Measurements from ENCODE around the gene RPS6KA2. TPM values are rescaled to one million over a fixed set of nuclear protein-coding genes. Genes with fewer than 3 reads are reported as not detected.

The RPS6KA2 gene
- total RNA-seq, 1 experiment from 2014 or later = 12.3 TPM

GRCh38 chr6:166388290-166389004, 238.6 kb downstream of the RPS6KA2 start:
- Histone ChIP-seq H3K27me3 (ENCODE audit: insufficient read depth, low read length) (no peaks in the 10 kb centered on the region), H2BK12ac (ENCODE audit: insufficient read length, low read depth, low read length) (no peak overlapping the region), H2AK5ac (ENCODE audit: insufficient read length, low read length) (no peak overlapping the region), H3K23ac (ENCODE audit: insufficient read length, low read depth, low read length) (no peak overlapping the region), H3K4me2 (ENCODE audit: insufficient read depth, insufficient read length, low read length) (no peak overlapping the region), H2BK15ac (ENCODE audit: low read depth, low read length) (no peak overlapping the region), H2BK20ac (ENCODE audit: low read depth, low read length, poor library complexity, severe bottlenecking) (no peak overlapping the region), H4K8ac (replicated peaks; ENCODE audit: insufficient read length, low read depth, low read length) (no peak overlapping the region), H3K18ac (ENCODE audit: insufficient read length, low read depth, low read length) (no peak overlapping the region), H3K23me2 (ENCODE audit: insufficient read length, low read depth, low read length, poor library complexity, severe bottlenecking) (peaks cover 3% of the 10 kb centered on the region), H3K79me2 (ENCODE audit: insufficient read depth, low read length) (no peaks in the 10 kb centered on the region), H2AFZ (ENCODE audit: low read length) (no peak overlapping the region), H4K20me1 (ENCODE audit: control insufficient read depth, insufficient read depth, insufficient read length) (no peaks in the 10 kb centered on the region), H3T11ph (ENCODE audit: low read length) (no peak overlapping the region), H3K4me1 (ENCODE audit: insufficient read depth, low read length) (peaks cover 3% of the 10 kb centered on the region; the same call in 1 of the 2 replicates), H2BK120ac (ENCODE audit: low read depth, low read length, poor library complexity, severe bottlenecking) (no peak overlapping the region), H4K91ac (ENCODE audit: insufficient read length, low read depth, low read length) (no peak overlapping the region), H3K14ac (ENCODE audit: insufficient read depth, low read length) (no peak overlapping the region; the same call in 1 of the 2 replicates), H3K79me1 (ENCODE audit: insufficient read depth, low read depth, low read length, poor library complexity, severe bottlenecking) (no peaks in the 10 kb centered on the region), H3K27ac (ENCODE audit: insufficient read length, low read depth, low read length) (no peak overlapping the region), H4K5ac (ENCODE audit: insufficient read length, low read depth, low read length) (no peak overlapping the region), H3K4ac (ENCODE audit: low read depth, low read length) (no peak overlapping the region), H3K56ac (ENCODE audit: insufficient read length, low read depth, low read length) (no peak overlapping the region), H2BK5ac (ENCODE audit: insufficient read length, low read length) (no peak overlapping the region), H3K9ac (ENCODE audit: extremely low read depth, insufficient read length, low read length) (no peak overlapping the region), H3K9me3 (ENCODE audit: control insufficient read depth, low read depth, low read length) (no peaks in the 10 kb centered on the region)
- Mint-ChIP-seq H3K9me3 (no peaks in the 10 kb centered on the region), H3K4me3 (no peak overlapping the region), H3K4me1 (peaks cover 11% of the 10 kb centered on the region in 2 experiments), H3K27me3 (ENCODE audit: low read depth) (peaks cover 6% of the 10 kb centered on the region; the same call in 1 of the 2 replicates), H3K36me3 (ENCODE audit: insufficient read depth in 1 of 3, low read depth in 3 of 3) (no peaks in the 10 kb centered on the region; a peak in 1 of 7 replicates), H3K27ac (no peak overlapping the region)
- WGBS (ENCODE audit: extremely low coverage, insufficient read length, low lambda C conversion rate) = no CpG with 5 or more reads among the region's 13 CpGs
- no peak for DNase-seq
- no peak for TF ChIP-seq CTCF (conservative IDR thresholded peaks at IDR 0.05)
